Purkinje cell (primary cell): ENCODE measurements around the gene DDIAS. TPM values are rescaled to one million over a fixed set of nuclear protein-coding genes. Genes with fewer than 3 reads are reported as not detected.

Source experiments
- polyA plus RNA-seq: library from polyadenylated mRNA; unstranded; fragments of >200 nt; fragmentation: Nextera tagmentation; gene quantifications from 2 replicates; pipeline ENCODE4 v1.2.1, GENCODE V29; 2014

DDIAS gene
- polyA plus RNA-seq: 2.5 TPM in 1 of 2 replicates, not detected in the other

GRCh38 chr11:82901165-82901921 is at the start of gene DDIAS:
DDIAS (plus strand) TSS chr11:82901736; CDS start chr11:82914739, 13,003 bp downstream.

GRCh38 chr11:82900277-82901164 is 1.0 kb upstream of the DDIAS start, which contains the start of gene PRCP:
PRCP (minus strand) TSS chr11:82900430; CDS start chr11:82900402, 28 bp downstream.

Other genes starting within 250 kb of the DDIAS start
- gene FAM181B, start 167.9 kb upstream of the DDIAS start, polyA plus RNA-seq: 0.78 and 1.6 TPM in 2 replicates
- gene PRCP, start 1.3 kb upstream of the DDIAS start, polyA plus RNA-seq: 224 and 246 TPM in 2 replicates
- gene RAB30, start 170.2 kb downstream of the DDIAS start, polyA plus RNA-seq: 10.0 and 12.8 TPM in 2 replicates